ENCODE results near the gene MSS51.
"Not testable (repeated sequence)": the region's sequence is repeated elsewhere in the genome, so short reads cannot be mapped to it uniquely, and the experiment has no call there.

MSS51 gene

DNA sequence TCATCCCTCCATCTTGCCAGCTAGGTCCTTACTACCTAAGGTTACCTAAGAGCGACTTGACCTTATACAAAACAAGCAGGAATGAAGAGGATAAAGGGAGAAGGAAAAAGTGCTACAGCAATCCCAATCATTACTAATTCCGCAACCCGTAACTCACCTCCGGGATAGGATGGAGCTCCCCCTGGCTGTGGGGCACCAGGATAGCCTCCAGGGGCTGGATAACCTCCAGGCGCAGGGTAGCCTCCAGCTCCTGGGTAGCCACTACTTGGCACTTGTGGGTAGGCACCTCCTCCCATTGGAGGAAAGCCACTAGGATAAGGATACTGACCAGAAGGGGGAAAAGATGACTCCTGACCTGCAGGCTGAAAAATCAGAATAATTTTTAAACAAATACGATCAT, 35.3 kb downstream of the MSS51 start:
- no peak overlapping the region for H3K4me3 ChIP-seq (ENCODE audit: low read depth, low read length)
- TF ChIP-seq CTCF (IDR thresholded peaks at IDR 0.05; ENCODE audit: low read depth, low read length, missing control alignments) = no peak
- no peak for DNase-seq (ENCODE audit: low read depth)

DNA sequence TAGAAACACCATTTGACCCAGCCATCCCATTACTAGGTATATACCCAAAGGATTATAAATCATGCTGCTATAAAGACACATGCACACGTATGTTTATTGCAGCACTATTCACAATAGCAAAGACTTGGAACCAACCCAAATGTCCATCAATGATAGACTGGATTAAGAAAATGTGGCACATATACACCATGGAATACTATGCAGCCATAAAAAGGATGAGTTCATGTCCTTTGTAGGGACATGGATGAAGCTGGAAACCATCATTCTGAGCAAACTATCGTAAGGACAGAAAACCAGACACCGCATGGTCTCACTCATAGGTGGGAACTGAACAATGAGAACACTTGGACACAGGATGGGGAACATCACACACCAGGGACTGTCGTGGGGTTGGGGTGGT, 39.0 kb downstream of the MSS51 start:
- not testable (repeated sequence) for DNase-seq (ENCODE audit: low read depth); H3K4me3 ChIP-seq (ENCODE audit: low read depth, low read length)

DNA sequence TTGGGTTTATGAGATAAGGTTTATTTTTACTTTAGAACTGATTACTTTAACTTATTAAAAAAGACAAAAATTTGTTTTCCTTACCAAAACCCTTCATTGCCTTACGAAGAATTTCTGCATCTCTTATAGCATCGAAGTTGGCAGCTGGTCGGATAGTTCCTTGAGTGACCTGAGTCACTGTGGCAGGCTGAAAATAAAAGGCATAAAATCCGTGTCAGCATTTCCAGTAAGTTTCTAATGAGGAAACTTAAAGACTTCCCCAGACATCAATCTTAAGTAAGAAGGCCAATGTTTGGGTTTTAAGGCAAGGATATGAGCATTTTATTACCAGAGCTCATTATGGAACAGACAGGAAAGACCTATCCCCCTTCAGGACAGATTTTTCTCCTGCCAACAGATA, 45.1 kb downstream of the MSS51 start:
- no peak overlapping the region for H3K4me3 ChIP-seq (ENCODE audit: low read depth, low read length)
- TF ChIP-seq CTCF (IDR thresholded peaks at IDR 0.05; ENCODE audit: low read depth, low read length, missing control alignments) = no peak
- no peak for DNase-seq (ENCODE audit: low read depth)

GRCh38 chr10:73386583-73386982, 46.8 kb downstream of the MSS51 start:
- H3K4me3 ChIP-seq (ENCODE audit: low read depth, low read length) = no peak overlapping the region
- DNase-seq (ENCODE audit: low read depth) = no peak
- TF ChIP-seq CTCF (IDR thresholded peaks at IDR 0.05; ENCODE audit: low read depth, low read length, missing control alignments) = no peak

GRCh38 chr10:73379064-73379748, 54.2 kb downstream of the MSS51 start:
- no peak for DNase-seq (ENCODE audit: low read depth)
- TF ChIP-seq CTCF (IDR thresholded peaks at IDR 0.05; ENCODE audit: low read depth, low read length, missing control alignments) = no peak
- H3K4me3 ChIP-seq (ENCODE audit: low read depth, low read length) = no peak overlapping the region

GRCh38 chr10:73376679-73377078, 56.7 kb downstream of the MSS51 start:
- no peak overlapping the region for H3K4me3 ChIP-seq (ENCODE audit: low read depth, low read length)
- no peak for TF ChIP-seq CTCF (IDR thresholded peaks at IDR 0.05; ENCODE audit: low read depth, low read length, missing control alignments)
- no peak for DNase-seq (ENCODE audit: low read depth)

Measured in GM12864 (cell line).